Tibial nerve (tissue), 3 donors: ENCODE results near the gene ACP1.

Source experiments
- CTCF ChIP-seq, 5 experiments: fragments of 200-600 bp in 3 of 5; fragments of 450-650 bp in 2 of 5; sonication (generic) in 3 of 5; IDR thresholded peaks; one replicate each; pipeline ENCODE4 v1.5.1; 2016 to 2019; ENCODE audit warnings: antibody characterized with exemption in 5 of 5, mild to moderate bottlenecking in 3 of 5, moderate library complexity in 2 of 5
- POLR2A ChIP-seq, 2 donors: fragments of 450-650 bp; IDR thresholded peaks; one replicate each; pipeline ENCODE4 v1.6.1; 2017; ENCODE audit warnings: antibody characterized with exemption in 2 of 2, mild to moderate bottlenecking in 2 of 2, moderate library complexity in 2 of 2

GRCh38 chr2:284896-285492 is 20.2 kb downstream of the ACP1 start:
- TF ChIP-seq CTCF (IDR thresholded peaks at IDR 0.05) = no peak
- TF ChIP-seq POLR2A (IDR thresholded peaks at IDR 0.05) = no peak
